Astrocyte (in vitro differentiated cells and primary cell): Measurements from ENCODE around the gene JMJD7. TPM values are rescaled to one million over a fixed set of nuclear protein-coding genes. Genes with fewer than 3 reads are reported as not detected.

Experiments
- DNase-seq: peaks from one replicate; pipeline ENCODE4 v3.0.0-alpha.2; 2010; ENCODE audit warnings: low read depth
- FAIRE-seq: peaks from 2 replicates; lab custom pipeline; 2011; peaks lifted over from hg19 to GRCh38; lab: Jason Lieb, UNC
- H2AFZ ChIP-seq: 2 replicates; pipeline ENCODE4 v1.6.0; 2012; ENCODE audit warnings: low read depth, low read length, inconsistent platforms
- H3K27ac ChIP-seq: 2 replicates; pipeline ENCODE4 v1.5.1; 2011; ENCODE audit warnings: low read depth, low read length, inconsistent platforms
- H3K27me3 ChIP-seq: 2 replicates; pipeline ENCODE4 v1.6.0; 2011; ENCODE audit warnings: low read length, inconsistent platforms; ENCODE audit not compliant: insufficient read depth
- H3K36me3 ChIP-seq: 2 replicates; pipeline ENCODE4 v1.5.1; 2011; ENCODE audit warnings: low read length, inconsistent platforms; ENCODE audit not compliant: insufficient read depth
- H3K4me1 ChIP-seq: 2 replicates; pipeline ENCODE4 v1.5.1; 2011; ENCODE audit warnings: low read length, inconsistent platforms; ENCODE audit not compliant: insufficient read depth
- H3K4me2 ChIP-seq: 2 replicates; pipeline ENCODE4 v1.6.0; 2012; ENCODE audit warnings: low read length, inconsistent platforms
- H3K4me3 ChIP-seq: 2 replicates; pipeline ENCODE4 v1.5.1; 2011; ENCODE audit warnings: low read depth, mild to moderate bottlenecking, low read length, inconsistent platforms; ENCODE audit not compliant: insufficient read depth
- H3K79me2 ChIP-seq: 2 replicates; pipeline ENCODE4 v1.6.0; 2012; ENCODE audit warnings: mild to moderate bottlenecking, low read length, inconsistent platforms; ENCODE audit not compliant: insufficient read depth
- H3K9ac ChIP-seq: 2 replicates; pipeline ENCODE4 v1.6.0; 2012; ENCODE audit warnings: mild to moderate bottlenecking, low read length, inconsistent platforms
- H3K9me3 ChIP-seq: 2 replicates; pipeline ENCODE4 v1.5.1; 2012; ENCODE audit warnings: low read depth, mild to moderate bottlenecking, low read length, inconsistent platforms; ENCODE audit not compliant: insufficient read depth
- H4K20me1 ChIP-seq: 2 replicates; pipeline ENCODE4 v1.6.0; 2012; ENCODE audit warnings: low read length, inconsistent platforms; ENCODE audit not compliant: insufficient read depth
- H3K27ac Mint-ChIP-seq: one replicate; pipeline ENCODE4 v1.8.0; 2021; ENCODE audit warnings: mild to moderate bottlenecking, mixed read lengths; ENCODE audit not compliant: unreplicated experiment
- H3K27me3 Mint-ChIP-seq: one replicate; pipeline ENCODE4 v1.8.0; 2021; ENCODE audit warnings: low read depth, mixed read lengths; ENCODE audit not compliant: unreplicated experiment
- H3K36me3 Mint-ChIP-seq: one replicate; pipeline ENCODE4 v1.8.0; 2021; ENCODE audit warnings: low read depth, mixed read lengths; ENCODE audit not compliant: unreplicated experiment
- H3K4me1 Mint-ChIP-seq: one replicate; pipeline ENCODE4 v1.8.0; 2021; ENCODE audit warnings: low read depth, mixed read lengths; ENCODE audit not compliant: unreplicated experiment
- H3K4me3 Mint-ChIP-seq: one replicate; pipeline ENCODE4 v1.8.0; 2021; ENCODE audit warnings: mild to moderate bottlenecking, moderate library complexity, mixed read lengths; ENCODE audit not compliant: unreplicated experiment
- H3K9me3 Mint-ChIP-seq: one replicate; pipeline ENCODE4 v1.8.0; 2021; ENCODE audit warnings: mild to moderate bottlenecking, mixed read lengths; ENCODE audit not compliant: unreplicated experiment
- EZH2 ChIP-seq: IDR thresholded peaks from 2 replicates; pipeline ENCODE4 v1.6.1; 2012; ENCODE audit warnings: mild to moderate bottlenecking, low read length, inconsistent platforms; ENCODE audit not compliant: insufficient read depth
- total RNA-seq: library from RNA; stranded (reverse); gene quantifications from 2 replicates; pipeline ENCODE4 v1.2.1, GENCODE V29; 2021
- TF ChIP-seq, protein P1 (sequence below): IDR thresholded peaks from 2 replicates; pipeline ENCODE4 v1.5.1; 2011; ENCODE audit warnings: low read depth, mild to moderate bottlenecking, inconsistent platforms, low read length, moderate library complexity; ENCODE audit not compliant: insufficient read depth

JMJD7 gene
- total RNA-seq, 1 donor from 2014 or later, result 7.6 TPM

DNA sequence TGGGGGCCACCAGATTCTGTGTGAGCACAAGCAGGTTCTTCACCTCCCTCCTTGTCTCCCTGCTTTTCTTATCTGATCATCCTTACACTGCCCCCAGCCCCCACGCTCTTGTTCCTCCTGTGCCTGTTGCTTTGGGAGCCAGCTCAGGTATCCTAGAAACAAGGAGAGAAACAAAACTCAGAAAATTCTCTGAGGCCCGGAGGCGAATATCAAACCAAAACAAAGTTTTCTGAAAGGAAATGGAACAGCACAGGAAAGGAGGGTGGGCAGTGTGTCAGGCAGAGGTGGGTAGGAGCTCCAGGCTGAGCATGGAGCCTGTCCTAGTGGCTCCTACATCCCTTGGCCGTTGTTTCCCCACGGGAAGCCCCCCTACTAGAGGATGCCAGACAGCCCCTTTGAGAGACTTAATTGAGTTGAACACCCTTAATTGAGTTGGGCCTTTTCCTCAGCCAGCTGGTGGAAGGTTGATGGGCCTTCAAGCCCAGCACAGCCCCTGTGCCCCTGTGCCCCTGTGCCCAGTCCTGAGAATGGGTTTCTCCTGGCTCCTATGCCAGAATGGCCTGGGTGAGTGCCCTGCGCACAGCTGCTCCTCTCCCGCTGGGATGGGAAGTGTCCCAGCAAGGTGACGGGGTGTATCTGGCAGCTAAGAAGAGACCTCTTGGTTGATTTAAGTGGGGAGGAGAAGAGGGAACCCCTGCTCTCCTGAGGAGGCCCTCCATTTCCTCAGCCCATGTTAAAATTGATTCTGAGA is 22.8 kb upstream of the JMJD7 start:
- FAIRE-seq, result no peak
- Mint-ChIP-seq H3K27me3 (no peaks in the 10 kb centered on the region), H3K4me3 (no peak overlapping the region)

DNA sequence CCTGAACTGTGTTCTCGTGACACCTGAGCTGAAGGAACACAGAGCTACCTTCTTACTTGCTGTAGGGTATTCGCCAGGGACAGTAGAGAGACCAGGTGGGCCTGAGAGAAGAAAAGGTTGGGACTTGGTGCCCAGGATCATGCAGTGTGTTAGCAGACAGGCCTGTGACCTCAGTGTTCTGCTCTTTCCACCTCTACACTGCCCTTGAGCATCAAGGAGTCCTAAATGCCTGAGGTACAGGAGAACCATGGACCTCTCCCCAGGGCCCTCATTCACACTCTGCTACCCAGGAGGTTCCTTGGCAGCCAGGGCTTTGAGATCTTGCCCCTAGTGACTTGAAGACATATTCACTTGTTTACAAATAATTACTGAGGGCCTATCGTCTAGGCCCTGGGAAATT is 22.2 kb upstream of the JMJD7 start:
- Histone ChIP-seq H3K4me2 (no peak overlapping the region), H3K79me2 (peaks cover 23% of the 10 kb centered on the region), H3K4me3 (no peak overlapping the region), H3K27me3 (no peaks in the 10 kb centered on the region), H4K20me1 (peaks cover 42% of the 10 kb centered on the region), H3K36me3 (no peaks in the 10 kb centered on the region), H2AFZ (no peak overlapping the region), H3K9me3 (no peaks in the 10 kb centered on the region), H3K4me1 (peaks cover 15% of the 10 kb centered on the region), H3K27ac (no peak overlapping the region), H3K9ac (no peak overlapping the region)
- FAIRE-seq (no peak), DNase-seq (no peak)
- Mint-ChIP-seq H3K27ac (no peak overlapping the region), H3K36me3 (peaks cover 13% of the 10 kb centered on the region), H3K4me1 (peaks cover 4% of the 10 kb centered on the region), H3K9me3 (no peaks in the 10 kb centered on the region), H3K4me3 (no peak overlapping the region), H3K27me3 (no peaks in the 10 kb centered on the region)
- TF ChIP-seq, protein P1, sequence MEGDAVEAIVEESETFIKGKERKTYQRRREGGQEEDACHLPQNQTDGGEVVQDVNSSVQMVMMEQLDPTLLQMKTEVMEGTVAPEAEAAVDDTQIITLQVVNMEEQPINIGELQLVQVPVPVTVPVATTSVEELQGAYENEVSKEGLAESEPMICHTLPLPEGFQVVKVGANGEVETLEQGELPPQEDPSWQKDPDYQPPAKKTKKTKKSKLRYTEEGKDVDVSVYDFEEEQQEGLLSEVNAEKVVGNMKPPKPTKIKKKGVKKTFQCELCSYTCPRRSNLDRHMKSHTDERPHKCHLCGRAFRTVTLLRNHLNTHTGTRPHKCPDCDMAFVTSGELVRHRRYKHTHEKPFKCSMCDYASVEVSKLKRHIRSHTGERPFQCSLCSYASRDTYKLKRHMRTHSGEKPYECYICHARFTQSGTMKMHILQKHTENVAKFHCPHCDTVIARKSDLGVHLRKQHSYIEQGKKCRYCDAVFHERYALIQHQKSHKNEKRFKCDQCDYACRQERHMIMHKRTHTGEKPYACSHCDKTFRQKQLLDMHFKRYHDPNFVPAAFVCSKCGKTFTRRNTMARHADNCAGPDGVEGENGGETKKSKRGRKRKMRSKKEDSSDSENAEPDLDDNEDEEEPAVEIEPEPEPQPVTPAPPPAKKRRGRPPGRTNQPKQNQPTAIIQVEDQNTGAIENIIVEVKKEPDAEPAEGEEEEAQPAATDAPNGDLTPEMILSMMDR, result no peak
- TF ChIP-seq EZH2, result no peak

More for the DNA sequence above, 22.8 kb upstream of the JMJD7 start:
- H3K36me3 ChIP-seq, result no peaks in the 10 kb centered on the region
- no peak overlapping the region for H3K4me2 ChIP-seq
- no peak overlapping the region for H3K27ac ChIP-seq
- no peak overlapping the region for H2AFZ ChIP-seq
- H3K79me2 ChIP-seq, result peaks cover 23% of the 10 kb centered on the region
- H3K9me3 ChIP-seq, result no peaks in the 10 kb centered on the region
- H3K9me3 Mint-ChIP-seq, result no peaks in the 10 kb centered on the region
- no peak overlapping the region for H3K4me3 ChIP-seq
- H3K4me1 Mint-ChIP-seq, result peaks cover 4% of the 10 kb centered on the region
- H3K27ac Mint-ChIP-seq, result no peak overlapping the region
- peaks cover 15% of the 10 kb centered on the region for H3K4me1 ChIP-seq
- H3K9ac ChIP-seq, result no peak overlapping the region
- H4K20me1 ChIP-seq, result peaks cover 39% of the 10 kb centered on the region
- no peaks in the 10 kb centered on the region for H3K27me3 ChIP-seq
- H3K36me3 Mint-ChIP-seq, result peaks cover 12% of the 10 kb centered on the region
- TF ChIP-seq EZH2, result no peak
- TF ChIP-seq, protein P1, result no peak
- no peak for DNase-seq
